Trophoblast cell (in vitro differentiated cells and primary cell): ENCODE results near the gene FDPS.

Experiments
- DNase-seq, 2 donors: peaks; one replicate each; pipeline ENCODE4 v3.0.0-alpha.2; 2016
- H2AFZ ChIP-seq: 2 replicates; pipeline ENCODE4 v1.6.1; 2013; ENCODE audit warnings: low read length, moderate library complexity, mild to moderate bottlenecking; ENCODE audit not compliant: insufficient read depth, poor library complexity
- H2AK5ac ChIP-seq: 2 replicates; pipeline ENCODE4 v1.6.1; 2013; ENCODE audit warnings: mild to moderate bottlenecking, low read length
- H2BK120ac ChIP-seq: 2 replicates; pipeline ENCODE4 v1.6.1; 2013; ENCODE audit warnings: low read length, mild to moderate bottlenecking, moderate library complexity; ENCODE audit not compliant: insufficient read depth, poor library complexity
- H2BK12ac ChIP-seq: 2 replicates; pipeline ENCODE4 v1.6.1; 2013; ENCODE audit warnings: mild to moderate bottlenecking, low read length, moderate library complexity
- H2BK5ac ChIP-seq: 2 replicates; pipeline ENCODE4 v1.6.1; 2013; ENCODE audit warnings: low read length, low read depth, moderate library complexity, mild to moderate bottlenecking; ENCODE audit not compliant: poor library complexity
- H3K14ac ChIP-seq: 2 replicates; pipeline ENCODE4 v1.6.1; 2013; ENCODE audit warnings: mild to moderate bottlenecking, low read length
- H3K18ac ChIP-seq: 2 replicates; pipeline ENCODE4 v1.6.1; 2013; ENCODE audit warnings: mild to moderate bottlenecking, low read length
- H3K23ac ChIP-seq: 2 replicates; pipeline ENCODE4 v1.6.1; 2013; ENCODE audit warnings: low read length
- H3K27ac ChIP-seq: 2 replicates; pipeline ENCODE4 v1.5.1; 2013; ENCODE audit warnings: low read depth, mild to moderate bottlenecking, inconsistent platforms, low read length, moderate library complexity
- H3K27me3 ChIP-seq: 2 replicates; pipeline ENCODE4 v1.6.1; 2013; ENCODE audit warnings: inconsistent platforms, mild to moderate bottlenecking, low read length, moderate library complexity; ENCODE audit not compliant: insufficient read depth
- H3K36me3 ChIP-seq, 2 experiments: 1 replicate in 1 of 2; 2 replicates in 1 of 2; pipeline ENCODE4 v1.6.1; 2013; ENCODE audit warnings: low read length in 2 of 2, mild to moderate bottlenecking in 2 of 2, moderate library complexity in 1 of 2; ENCODE audit not compliant: insufficient read depth in 2 of 2, control insufficient read depth in 1 of 2
- H3K4ac ChIP-seq: 2 replicates; pipeline ENCODE4 v1.6.1; 2013; ENCODE audit warnings: low read depth, mild to moderate bottlenecking, low read length, moderate library complexity
- H3K4me1 ChIP-seq, 2 experiments: 1 replicate in 1 of 2; 2 replicates in 1 of 2; pipeline ENCODE4 v1.6.1; 2013; ENCODE audit warnings: low read length in 2 of 2, mild to moderate bottlenecking in 2 of 2, moderate library complexity in 1 of 2; ENCODE audit not compliant: insufficient read depth in 2 of 2, control insufficient read depth in 1 of 2
- H3K4me2 ChIP-seq: 2 replicates; pipeline ENCODE4 v1.6.1; 2013; ENCODE audit warnings: inconsistent platforms, mild to moderate bottlenecking, low read length, moderate library complexity
- H3K4me3 ChIP-seq: 2 replicates; pipeline ENCODE4 v1.5.1; 2013; ENCODE audit warnings: mild to moderate bottlenecking, low read depth, low read length, inconsistent platforms
- H3K79me1 ChIP-seq: one replicate; pipeline ENCODE4 v1.6.1; 2013; ENCODE audit warnings: low read length
- H3K79me2 ChIP-seq: 2 replicates; pipeline ENCODE4 v1.6.1; 2013; ENCODE audit warnings: low read length, mild to moderate bottlenecking; ENCODE audit not compliant: control insufficient read depth, insufficient read depth, poor library complexity
- H3K9ac ChIP-seq: 2 replicates; pipeline ENCODE4 v1.6.1; 2013; ENCODE audit warnings: mild to moderate bottlenecking, low read length
- H3K9me3 ChIP-seq: 2 replicates; pipeline ENCODE4 v1.6.1; 2013; ENCODE audit warnings: low read depth, mild to moderate bottlenecking, control low read depth, inconsistent platforms, low read length; ENCODE audit not compliant: insufficient read depth
- H4K12ac ChIP-seq: 2 replicates; pipeline ENCODE4 v1.6.1; 2013; ENCODE audit warnings: low read depth, mild to moderate bottlenecking, low read length, moderate library complexity
- H4K8ac ChIP-seq: 2 replicates; pipeline ENCODE4 v1.6.1; 2013; ENCODE audit warnings: low read depth, mild to moderate bottlenecking, low read length, moderate library complexity
- H4K91ac ChIP-seq: one replicate; pipeline ENCODE4 v1.6.1; 2013; ENCODE audit warnings: low read depth, mild to moderate bottlenecking, low read length, moderate library complexity
- WGBS: extraction: QIAGEN DNeasy Blood & Tissue Kit; methylation state at CpG from one replicate; pipeline ENCODE4 v1.1.7; 2013; ENCODE audit warnings: missing lambda C conversion rate; ENCODE audit not compliant: insufficient read length, insufficient coverage; ENCODE audit errors: extremely low coverage; 5-methylcytosine and 5-hydroxymethylcytosine counted together

Gene FDPS

GRCh38 chr1:155304558-155305063 is 4.1 kb upstream of the FDPS start:
- Histone ChIP-seq H3K4ac (no peak overlapping the region), H4K8ac (no peak overlapping the region), H3K9ac (no peak overlapping the region), H3K4me2 (no peak overlapping the region), H3K4me1 (peaks cover 17 to 19% of the 10 kb centered on the region in 2 experiments), H2AFZ (no peak overlapping the region), H4K12ac (no peak overlapping the region), H3K18ac (no peak overlapping the region), H2BK12ac (no peak overlapping the region), H2BK5ac (no peak overlapping the region), H3K14ac (no peak overlapping the region), H3K79me1 (peaks cover 16% of the 10 kb centered on the region), H3K9me3 (no peaks in the 10 kb centered on the region), H3K4me3 (no peak overlapping the region), H2BK120ac (no peak overlapping the region), H3K23ac (no peak overlapping the region), H3K27ac (no peak overlapping the region), H4K91ac (no peak overlapping the region), H2AK5ac (no peak overlapping the region), H3K79me2 (peaks cover 8% of the 10 kb centered on the region), H3K36me3 (no peaks in the 10 kb centered on the region), H3K27me3 (no peaks in the 10 kb centered on the region)
- no peak for DNase-seq
- WGBS = no CpG with 5 or more reads among the region's 11 CpGs

- peak overlapping the region; percentile 37 for H4K91ac ChIP-seq
- H3K4me2 ChIP-seq = no peak overlapping the region
- H3K36me3 ChIP-seq = peaks cover 0 to 4% of the 10 kb centered on the region in 2 experiments
- H4K8ac ChIP-seq = peak overlapping the region; percentile 64
- H3K14ac ChIP-seq = peak overlapping the region; percentile 43
- no peak overlapping the region for H3K18ac ChIP-seq
- H3K4me3 ChIP-seq = no peak overlapping the region
- H2BK5ac ChIP-seq = no peak overlapping the region
- H2BK12ac ChIP-seq = peak overlapping the region; percentile 52
- H3K23ac ChIP-seq = no peak overlapping the region
- H3K79me2 ChIP-seq = peaks cover 10% of the 10 kb centered on the region
- peaks cover 18% of the 10 kb centered on the region for H3K79me1 ChIP-seq
- H3K27ac ChIP-seq = no peak overlapping the region
- peak overlapping the region; percentile 8 for H2BK120ac ChIP-seq
- no peak overlapping the region for H3K4ac ChIP-seq
- H3K9ac ChIP-seq = no peak overlapping the region
- H3K4me1 ChIP-seq = peaks cover 19 to 26% of the 10 kb centered on the region in 2 experiments
- WGBS = no CpG with 5 or more reads among the region's 7 CpGs
- H2AFZ ChIP-seq = no peak overlapping the region
- no peak for DNase-seq
- H3K27me3 ChIP-seq = no peaks in the 10 kb centered on the region
- no peak overlapping the region for H4K12ac ChIP-seq
- H2AK5ac ChIP-seq = no peak overlapping the region
- no peaks in the 10 kb centered on the region for H3K9me3 ChIP-seq
Measured at GRCh38 chr1:155305881-155306391, 2.7 kb upstream of the FDPS start.

- no peaks in the 10 kb centered on the region for H3K9me3 ChIP-seq
- no peak overlapping the region for H2AK5ac ChIP-seq
- H3K4me2 ChIP-seq = no peak overlapping the region
- WGBS = no CpG with 5 or more reads among the region's 6 CpGs
- H3K79me2 ChIP-seq = peaks cover 10% of the 10 kb centered on the region
- no peak overlapping the region for H3K9ac ChIP-seq
- H2BK5ac ChIP-seq = no peak overlapping the region
- peak; percentile 16 to 54 for DNase-seq
- H3K23ac ChIP-seq = no peak overlapping the region
- no peak overlapping the region for H3K4ac ChIP-seq
- H4K91ac ChIP-seq = peak overlapping the region; percentile 85
- H3K27ac ChIP-seq = peak overlapping the region; percentile 97
- no peaks in the 10 kb centered on the region for H3K27me3 ChIP-seq
- H2BK120ac ChIP-seq = peak overlapping the region; percentile 57
- no peak overlapping the region for H2AFZ ChIP-seq
- H3K4me3 ChIP-seq = no peak overlapping the region
- H3K14ac ChIP-seq = no peak overlapping the region
- peaks cover 18% of the 10 kb centered on the region for H3K79me1 ChIP-seq
- peak overlapping the region; percentile 59 for H2BK12ac ChIP-seq
- peaks cover 4 to 11% of the 10 kb centered on the region in 2 experiments for H3K36me3 ChIP-seq
- peaks cover 19 to 26% of the 10 kb centered on the region in 2 experiments for H3K4me1 ChIP-seq
- H4K8ac ChIP-seq = peak overlapping the region; percentile 72
- H4K12ac ChIP-seq = no peak overlapping the region
- H3K18ac ChIP-seq = no peak overlapping the region
Measured at GRCh38 chr1:155307247-155307740, 1.4 kb upstream of the FDPS start.

GRCh38 chr1:155309423-155310021 is 856 bp downstream of the FDPS start:
- Histone ChIP-seq H3K9ac (peak overlapping the region; percentile 97), H3K14ac (peak overlapping the region; percentile 93), H3K36me3 (peaks cover 19 to 23% of the 10 kb centered on the region in 2 experiments), H4K8ac (peak overlapping the region; percentile 90), H2AFZ (peak overlapping the region; percentile 33), H2AK5ac (peak overlapping the region; percentile 93), H3K27ac (peak overlapping the region; percentile 85), H3K4ac (peak overlapping the region; percentile 97), H2BK5ac (peak overlapping the region; percentile 92), H3K27me3 (no peaks in the 10 kb centered on the region), H3K79me1 (peaks cover 18% of the 10 kb centered on the region), H2BK120ac (peak overlapping the region; percentile 98), H3K18ac (peak overlapping the region; percentile 87), H3K9me3 (no peaks in the 10 kb centered on the region), H4K12ac (peak overlapping the region; percentile 85), H3K23ac (peak overlapping the region; percentile 11), H2BK12ac (peak overlapping the region; percentile 21), H3K79me2 (peaks cover 10% of the 10 kb centered on the region), H3K4me3 (peak overlapping the region; percentile 92), H4K91ac (peak overlapping the region; percentile 94), H3K4me1 (peaks cover 19 to 26% of the 10 kb centered on the region in 2 experiments), H3K4me2 (peak overlapping the region; percentile 86)
- WGBS = no CpG with 5 or more reads among the region's 11 CpGs
- DNase-seq = peak in 1 of 2 donors; percentile 17
